ENCODE results near the gene STMN1. TPM values are rescaled to one million over a fixed set of nuclear protein-coding genes. Genes with fewer than 3 reads are reported as not detected.

The STMN1 gene
- polyA plus RNA-seq, 1 donor from 2014 or later = 1,950 TPM

DNA sequence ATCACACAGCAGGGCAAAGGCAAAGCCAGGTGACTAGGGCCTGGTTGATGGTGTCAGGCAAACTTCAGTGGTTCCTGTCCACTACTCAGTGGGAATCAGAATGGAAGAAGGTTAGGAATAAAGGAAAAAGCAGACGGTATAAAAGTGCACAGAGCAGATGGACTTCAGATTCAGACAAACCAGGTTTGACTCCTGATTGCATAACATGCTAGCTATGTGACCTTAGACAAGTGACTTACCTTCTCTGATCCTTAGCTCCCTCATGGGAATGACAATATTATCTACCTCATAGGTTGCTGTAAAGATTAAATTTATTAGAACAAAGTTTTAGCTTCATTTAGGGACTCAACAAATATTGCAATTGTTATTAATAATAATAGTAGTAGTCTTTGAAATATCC lies 35.6 kb downstream of the STMN1 start:
- no peak overlapping the region for H3K4me2 ChIP-seq (ENCODE audit: low read length)
- H3K9me3 ChIP-seq (ENCODE audit: low read length) = no peaks in the 10 kb centered on the region
- H3F3A ChIP-seq (ENCODE audit: insufficient read depth, low read length, poor library complexity, severe bottlenecking) = no peaks in the 10 kb centered on the region
- no peaks in the 10 kb centered on the region for H3K79me2 ChIP-seq (replicated peaks; ENCODE audit: insufficient read depth, low read length)
- H2AFZ ChIP-seq (ENCODE audit: low read depth, low read length) = no peak overlapping the region
- H3K9ac ChIP-seq (ENCODE audit: low read length) = no peak overlapping the region
- TF ChIP-seq SMC3 (conservative IDR thresholded peaks at IDR 0.05; ENCODE audit: poor library complexity) (no peak), EZH2 (IDR thresholded peaks at IDR 0.05; ENCODE audit: borderline replicate concordance, insufficient read depth, low read length, poor library complexity, severe bottlenecking) (no peak), RAD21 (conservative IDR thresholded peaks at IDR 0.05) (no peak), TAF1 (IDR thresholded peaks at IDR 0.05; ENCODE audit: low read depth) (no peak), REST (IDR thresholded peaks at IDR 0.05; ENCODE audit: borderline replicate concordance) (no peak), CTCF (IDR thresholded peaks at IDR 0.05; ENCODE audit: poor library complexity, severe bottlenecking) (no peak), POLR2AphosphoS5 (IDR thresholded peaks at IDR 0.05) (no peak)
- H3K27ac ChIP-seq (ENCODE audit: low read length) = no peak overlapping the region
- peaks cover 8% of the 10 kb centered on the region for H3K27me3 ChIP-seq (ENCODE audit: insufficient read depth, low read depth, low read length)
- H3K36me3 ChIP-seq (ENCODE audit: insufficient read depth, low read length) = no peaks in the 10 kb centered on the region
- no peaks in the 10 kb centered on the region for H3K9me2 ChIP-seq (ENCODE audit: insufficient read depth, low read length)
- H4K20me1 ChIP-seq (ENCODE audit: insufficient read depth) = no peaks in the 10 kb centered on the region
- H3K4me3 ChIP-seq (ENCODE audit: low read length) = no peak overlapping the region

DNA sequence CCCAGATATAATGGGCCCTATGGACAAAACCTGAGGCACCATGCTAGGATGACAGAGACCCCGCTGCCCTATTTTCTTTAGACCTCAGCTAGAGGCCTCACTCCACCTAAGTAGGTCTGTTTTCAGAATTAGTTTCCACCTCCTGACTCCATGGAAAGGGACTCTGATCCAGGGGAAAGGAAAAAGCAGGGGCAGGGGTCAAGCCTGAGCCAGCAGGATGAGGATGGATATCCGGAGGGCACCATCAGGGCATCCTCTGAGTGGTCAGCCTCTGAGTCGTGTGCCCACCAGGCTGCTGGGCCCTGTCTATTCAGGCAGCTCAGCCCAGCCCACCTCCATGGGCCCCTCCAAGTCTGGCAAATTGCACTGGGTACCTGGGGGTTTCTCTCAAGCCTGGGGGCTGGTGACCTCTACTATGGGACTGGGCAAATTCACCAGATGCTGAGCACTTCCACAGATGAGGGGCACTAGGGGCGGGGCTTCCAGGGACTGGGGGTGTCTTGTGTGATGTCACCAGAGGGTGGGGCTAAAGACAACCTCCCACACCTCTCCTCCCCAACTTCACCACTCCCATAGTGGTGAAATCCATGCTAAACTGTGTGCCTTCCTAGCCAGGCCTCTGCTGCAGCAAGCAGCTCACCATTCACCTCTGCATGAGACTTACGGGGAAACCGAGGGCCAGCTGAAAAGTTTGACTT lies 36.2 kb downstream of the STMN1 start:
- H3K4me3 ChIP-seq (ENCODE audit: low read length) = no peak overlapping the region
- H3K36me3 ChIP-seq (ENCODE audit: insufficient read depth, low read length) = no peaks in the 10 kb centered on the region

More for the DNA sequence above, 36.2 kb downstream of the STMN1 start:
- H3K9me3 ChIP-seq (ENCODE audit: low read length) = no peaks in the 10 kb centered on the region
- no peak overlapping the region for H2AFZ ChIP-seq (ENCODE audit: low read depth, low read length)
- peaks cover 7% of the 10 kb centered on the region for H3K27me3 ChIP-seq (ENCODE audit: insufficient read depth, low read depth, low read length)
- H4K20me1 ChIP-seq (ENCODE audit: insufficient read depth) = no peaks in the 10 kb centered on the region
- no peak overlapping the region for H3K4me2 ChIP-seq (ENCODE audit: low read length)
- no peak overlapping the region for H3K27ac ChIP-seq (ENCODE audit: low read length)
- no peak overlapping the region for H3K9ac ChIP-seq (ENCODE audit: low read length)
- H3K79me2 ChIP-seq (replicated peaks; ENCODE audit: insufficient read depth, low read length) = no peaks in the 10 kb centered on the region
- TF ChIP-seq REST (IDR thresholded peaks at IDR 0.05; ENCODE audit: borderline replicate concordance) = no peak
- no peak for TF ChIP-seq EZH2 (IDR thresholded peaks at IDR 0.05; ENCODE audit: borderline replicate concordance, insufficient read depth, low read length, poor library complexity, severe bottlenecking)
- TF ChIP-seq SMC3 (conservative IDR thresholded peaks at IDR 0.05; ENCODE audit: poor library complexity) = no peak
- no peak for TF ChIP-seq RAD21 (conservative IDR thresholded peaks at IDR 0.05)
- no peaks in the 10 kb centered on the region for H3F3A ChIP-seq (ENCODE audit: insufficient read depth, low read length, poor library complexity, severe bottlenecking)
- no peaks in the 10 kb centered on the region for H3K9me2 ChIP-seq (ENCODE audit: insufficient read depth, low read length)
